PC-3 (cell line): ENCODE measurements around the gene DNAH14.

ENCODE experiments used
- CTCF ChIP-seq: fragments of 300-600 bp; sonication (generic); conservative IDR thresholded peaks from 2 replicates; pipeline ENCODE4 v1.5.1; 2017; ENCODE audit warnings: antibody characterized with exemption, low read depth, mild to moderate bottlenecking, low read length
- EZH2 ChIP-seq: fragments of 300-600 bp; sonication (generic); IDR thresholded peaks from one replicate; pipeline ENCODE4 v1.6.1; 2017; ENCODE audit warnings: antibody characterized with exemption, mild to moderate bottlenecking, low read length; ENCODE audit not compliant: unreplicated experiment
- EZH2phosphoT487 ChIP-seq: fragments of 300-600 bp; sonication (generic); IDR thresholded peaks from 2 replicates; pipeline ENCODE4 v1.6.1; 2018; ENCODE audit warnings: mild to moderate bottlenecking, antibody characterized with exemption, low read length, borderline replicate concordance

GRCh38 chr1:224988042-224988441 lies 58.6 kb downstream of the DNAH14 start:
- TF ChIP-seq CTCF (no peak), EZH2 (no peak), EZH2phosphoT487 (no peak)
